ENCODE data around the gene KLK14. TPM values are rescaled to one million over a fixed set of nuclear protein-coding genes. Genes with fewer than 3 reads are reported as not detected.
A peak's percentile ranks its signal among the peaks of the same experiment; 100 is the strongest.

The KLK14 gene
- total RNA-seq, 1 experiment from 2014 or later: not detected

- no peak for DNase-seq
- no peak overlapping the region for H3K4me3 ChIP-seq
These were observed 12.1 kb upstream of the KLK14 start for GRCh38 chr19:51094696-51095279.

DNA sequence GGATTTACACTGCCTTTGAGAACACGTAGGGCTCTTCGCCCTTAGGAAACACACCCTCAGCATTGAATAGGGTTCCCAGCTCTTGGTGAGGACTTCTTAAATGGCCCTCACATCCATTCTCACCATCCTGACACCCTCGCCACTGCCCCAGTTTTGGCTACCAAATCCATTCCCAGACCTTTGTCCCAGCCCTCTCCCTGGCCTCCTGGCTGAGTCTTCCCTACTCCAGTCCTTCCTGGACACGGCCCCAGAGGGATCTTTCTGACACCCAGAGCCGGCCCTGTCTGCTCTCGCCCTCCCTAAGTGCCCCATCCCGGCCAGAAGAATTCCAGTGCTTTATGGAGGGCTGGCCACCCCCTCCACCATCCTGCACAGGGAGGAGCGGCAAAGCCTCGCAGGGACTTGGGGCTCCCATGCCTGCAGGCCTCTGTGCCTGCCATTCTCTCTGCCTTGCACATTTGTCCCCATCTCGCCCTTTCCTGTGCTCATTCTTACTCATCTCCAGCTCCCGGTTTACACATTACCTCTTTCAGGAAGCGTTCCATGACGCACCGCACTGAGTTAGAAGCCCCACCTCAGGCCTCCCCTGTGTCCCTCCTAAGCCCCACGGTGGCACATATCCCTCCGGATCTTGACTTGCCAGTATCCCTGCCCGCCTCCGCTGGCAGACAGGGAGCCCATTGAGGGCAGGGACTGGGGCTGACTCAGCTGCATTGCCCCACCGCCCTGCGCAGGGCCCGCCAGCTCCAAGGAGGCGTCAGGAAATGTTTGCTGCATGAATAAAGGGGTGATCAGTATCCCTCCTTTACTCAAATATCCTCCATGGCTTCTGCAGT is 11.0 kb upstream of the KLK14 start:
- DNase-seq: no peak
- Histone ChIP-seq H3K4me3 (no peak overlapping the region), H3K27me3 (no peaks in the 10 kb centered on the region), H3K36me3 (peaks cover 9% of the 10 kb centered on the region), H3K9me3 (no peaks in the 10 kb centered on the region)

More at GRCh38 chr19:51094696-51095279, 12.1 kb upstream of the KLK14 start:
- Histone ChIP-seq H3K27me3 (no peaks in the 10 kb centered on the region), H3K36me3 (peaks cover 14% of the 10 kb centered on the region), H3K9me3 (no peaks in the 10 kb centered on the region)

DNA sequence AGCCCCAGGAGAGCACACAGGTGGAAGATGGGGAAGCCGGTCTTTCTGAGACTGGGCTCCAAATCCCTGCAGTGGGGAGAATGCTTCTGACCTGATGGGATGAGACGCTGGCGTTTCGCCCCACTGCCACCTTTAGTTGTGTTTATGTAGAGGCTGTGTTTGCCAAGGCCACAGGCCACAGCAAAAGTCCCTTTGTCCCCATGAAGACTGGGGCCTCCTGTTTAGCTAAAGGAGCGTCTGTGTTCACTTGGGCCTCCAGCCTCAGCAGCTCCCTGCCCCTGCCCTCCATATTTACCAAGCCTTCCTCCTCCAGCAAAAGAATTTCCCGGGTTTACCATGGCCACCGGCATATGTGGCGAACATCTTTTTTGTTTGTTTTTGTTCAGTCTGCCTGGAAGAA is 10.4 kb upstream of the KLK14 start:
- peaks cover 9% of the 10 kb centered on the region for H3K36me3 ChIP-seq
- H3K27me3 ChIP-seq: no peaks in the 10 kb centered on the region
- DNase-seq: no peak
- no peak overlapping the region for H3K4me3 ChIP-seq
- H3K9me3 ChIP-seq: no peaks in the 10 kb centered on the region

DNA sequence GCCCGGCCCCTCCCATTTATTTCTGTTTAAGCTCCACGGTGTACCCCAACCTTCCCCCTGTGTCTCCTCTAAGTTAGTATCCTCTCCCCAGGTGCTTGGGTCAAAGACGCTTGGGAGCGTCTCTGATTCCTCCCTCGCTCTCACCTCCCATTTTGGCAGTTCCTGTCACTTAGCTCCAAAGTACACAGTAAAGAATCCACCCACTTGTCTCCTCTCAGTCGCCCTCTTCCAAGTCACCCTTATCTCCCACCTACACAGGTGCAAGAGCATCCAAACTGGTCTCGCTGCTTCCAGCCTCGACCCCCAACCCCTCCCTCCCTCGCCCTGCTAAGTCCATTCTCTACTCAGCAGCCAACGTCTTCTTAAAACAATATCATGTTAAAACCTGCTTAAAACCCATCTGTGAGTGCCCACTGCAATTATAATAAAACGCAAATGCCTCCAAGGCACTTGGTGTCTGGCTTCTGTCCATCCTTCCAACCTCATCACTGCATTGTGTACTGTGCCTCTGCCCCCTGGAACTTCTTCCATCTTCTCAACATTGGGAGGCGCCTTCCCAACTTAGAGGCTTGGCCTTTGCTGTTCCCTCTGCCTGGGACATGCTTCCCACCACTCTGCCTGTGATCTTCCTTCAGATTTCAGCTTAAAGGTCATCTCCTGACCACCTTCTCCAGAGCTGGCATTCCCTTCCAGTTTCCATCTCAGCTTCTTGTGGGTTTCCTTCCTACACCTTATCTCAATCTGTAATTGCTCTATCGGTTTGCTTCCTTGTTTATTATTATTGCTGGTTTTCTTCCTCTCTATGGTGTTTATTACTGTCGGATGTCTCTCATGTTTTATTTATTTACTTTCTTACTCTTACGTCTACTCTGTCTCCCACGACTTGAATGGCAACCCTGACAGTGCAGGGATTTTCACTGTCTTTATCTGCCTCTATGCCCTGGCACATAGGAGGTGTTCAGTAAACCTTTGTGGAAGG is 9.5 kb upstream of the KLK14 start:
- Histone ChIP-seq H3K9me3 (no peaks in the 10 kb centered on the region), H3K4me3 (no peak overlapping the region), H3K36me3 (peaks cover 6% of the 10 kb centered on the region), H3K27me3 (no peaks in the 10 kb centered on the region)
- no peak for DNase-seq

DNA sequence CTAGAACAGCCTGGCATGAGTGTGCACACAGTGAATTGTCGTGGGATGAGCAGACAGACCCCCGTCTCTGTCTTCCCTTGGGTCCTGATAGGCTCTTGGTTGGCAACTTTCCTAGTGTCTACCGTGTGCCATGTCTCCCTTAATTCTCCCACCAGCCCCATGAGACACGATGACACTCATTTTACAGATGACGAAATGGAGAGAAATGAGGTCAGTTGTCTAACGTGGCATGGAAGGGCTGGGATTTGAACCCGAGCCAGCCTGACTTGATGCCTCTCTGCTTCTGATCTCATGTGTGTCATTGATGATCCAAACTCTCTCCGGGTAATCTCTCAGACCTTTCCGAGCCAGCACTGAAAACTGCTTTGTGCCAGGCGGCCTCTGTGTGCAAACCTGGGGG is 8.4 kb upstream of the KLK14 start:
- Histone ChIP-seq H3K9me3 (no peaks in the 10 kb centered on the region), H3K27me3 (no peaks in the 10 kb centered on the region), H3K4me3 (no peak overlapping the region), H3K36me3 (peaks cover 6% of the 10 kb centered on the region)
- DNase-seq: no peak

GRCh38 chr19:51090471-51090870 is 7.8 kb upstream of the KLK14 start:
- DNase-seq: no peak
- 0 out of 2 replicates have a peak, but pooled peaks cover 2% of the 10 kb centered on the region for H3K36me3 ChIP-seq
- H3K27me3 ChIP-seq: no peaks in the 10 kb centered on the region
- H3K4me3 ChIP-seq: no peak overlapping the region
- no peaks in the 10 kb centered on the region for H3K9me3 ChIP-seq

DNA sequence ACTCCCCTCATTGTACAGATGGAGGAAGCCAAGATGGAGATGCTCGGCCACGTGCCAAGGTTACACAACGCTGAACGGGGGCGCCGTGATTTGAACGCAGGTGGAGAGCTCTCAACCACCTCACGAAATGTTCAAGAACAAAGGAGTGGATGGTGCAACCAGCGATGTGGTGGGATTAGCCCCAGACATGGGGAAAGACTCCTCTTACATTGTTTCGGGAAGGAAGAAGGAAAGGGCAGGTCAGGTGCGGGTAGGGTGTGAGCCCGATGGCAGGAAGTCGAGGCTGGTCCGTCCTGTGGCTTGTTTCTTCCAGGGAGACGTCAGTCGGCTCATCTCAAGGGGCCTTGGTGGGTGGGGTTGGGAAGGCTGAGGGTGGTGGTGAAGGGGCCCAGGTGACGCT is 7.1 kb upstream of the KLK14 start:
- Histone ChIP-seq H3K27me3 (no peaks in the 10 kb centered on the region), H3K9me3 (no peaks in the 10 kb centered on the region), H3K4me3 (no peak overlapping the region), H3K36me3 (no peaks in the 10 kb centered on the region)
- no peak for DNase-seq

DNA sequence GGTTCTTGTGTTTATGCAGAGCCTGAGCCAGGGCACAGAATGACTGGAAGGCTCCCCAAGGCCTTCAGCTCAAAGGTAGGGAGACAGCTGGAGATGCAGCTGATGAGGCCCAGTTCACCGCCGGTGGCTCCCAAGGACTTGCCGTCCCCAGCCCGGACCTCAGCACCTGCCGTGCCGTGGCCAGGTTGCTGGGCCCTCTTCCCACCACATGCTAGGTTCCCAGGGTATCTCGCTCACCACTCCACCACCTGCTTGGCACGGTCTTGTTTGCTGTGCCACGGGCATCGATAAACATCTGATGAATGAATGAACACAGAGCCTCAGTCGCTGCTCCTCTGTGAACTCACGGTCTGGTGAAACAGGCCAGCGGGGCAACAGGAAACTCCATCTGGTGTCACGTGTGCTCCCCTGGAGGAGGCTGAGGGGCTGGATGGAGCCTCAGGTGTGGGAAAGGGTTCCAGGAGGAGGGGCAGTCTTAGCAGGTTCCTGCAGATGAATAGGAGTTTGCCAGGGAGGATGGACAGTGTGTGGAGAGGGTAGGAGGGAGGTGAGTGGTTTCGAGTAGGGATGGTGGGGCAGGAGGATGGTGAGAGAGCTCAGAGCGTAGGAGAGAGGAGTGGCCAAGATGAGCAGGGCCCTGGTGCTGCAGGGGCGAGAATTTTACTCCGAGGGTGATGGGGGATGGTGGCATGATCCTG is 3.6 kb upstream of the KLK14 start:
- H3K4me3 ChIP-seq: no peak overlapping the region
- H3K9me3 ChIP-seq: no peaks in the 10 kb centered on the region
- no peaks in the 10 kb centered on the region for H3K36me3 ChIP-seq
- no peak for DNase-seq
- H3K27me3 ChIP-seq: no peaks in the 10 kb centered on the region

DNA sequence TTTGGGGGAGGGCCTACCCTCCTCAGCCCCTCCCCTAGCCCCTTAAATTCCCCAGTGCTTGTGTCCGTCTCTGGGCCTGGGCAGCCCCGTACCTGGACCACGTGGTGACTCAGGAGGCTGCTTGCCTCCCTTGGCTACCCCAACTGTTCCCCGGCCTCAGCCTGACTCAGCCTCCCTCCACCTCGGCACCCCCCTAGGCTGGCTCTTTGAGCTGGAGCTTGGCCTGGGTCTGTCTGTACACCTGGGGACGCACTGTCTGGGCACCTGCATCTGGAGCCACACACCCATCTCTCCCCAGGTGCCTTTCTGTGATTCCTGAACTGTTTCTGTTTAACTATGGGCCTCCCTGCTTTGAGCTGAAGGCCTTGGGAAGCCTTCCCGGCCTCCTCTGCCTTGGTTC is 1.8 kb upstream of the KLK14 start:
- Histone ChIP-seq H3K4me3 (no peak overlapping the region), H3K9me3 (no peaks in the 10 kb centered on the region), H3K27me3 (no peaks in the 10 kb centered on the region), H3K36me3 (no peaks in the 10 kb centered on the region)
- DNase-seq: no peak

- Histone ChIP-seq H3K4me3 (no peak overlapping the region), H3K9me3 (no peaks in the 10 kb centered on the region), H3K36me3 (no peaks in the 10 kb centered on the region), H3K27me3 (no peaks in the 10 kb centered on the region)
- DNase-seq: no peak
These were observed 1.1 kb upstream of the KLK14 start for GRCh38 chr19:51083783-51084182.

DNA sequence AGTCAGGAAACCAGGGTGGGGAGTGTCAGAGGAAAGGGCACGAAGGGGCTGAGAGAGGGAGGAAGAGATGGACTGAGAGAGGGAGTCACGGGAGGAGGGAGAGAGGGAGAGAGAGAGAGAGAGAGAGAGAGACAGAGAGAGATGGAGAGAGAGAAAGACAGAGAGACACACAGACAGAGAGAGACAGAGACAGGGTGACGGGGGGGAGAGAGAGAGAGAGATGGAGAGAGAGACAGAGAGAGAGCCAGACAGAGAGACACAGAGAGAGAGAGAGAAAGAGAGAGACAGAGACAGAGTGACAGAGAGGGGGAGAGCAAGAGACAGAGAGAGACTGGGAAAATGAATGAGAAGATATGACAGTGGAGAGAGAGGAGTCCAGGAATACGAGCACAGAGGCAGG is 494 bp upstream of the KLK14 start:
- no peak for DNase-seq
- no peak overlapping the region for H3K4me3 ChIP-seq
- no peaks in the 10 kb centered on the region for H3K36me3 ChIP-seq
- H3K27me3 ChIP-seq: no peaks in the 10 kb centered on the region
- H3K9me3 ChIP-seq: no peaks in the 10 kb centered on the region

DNA sequence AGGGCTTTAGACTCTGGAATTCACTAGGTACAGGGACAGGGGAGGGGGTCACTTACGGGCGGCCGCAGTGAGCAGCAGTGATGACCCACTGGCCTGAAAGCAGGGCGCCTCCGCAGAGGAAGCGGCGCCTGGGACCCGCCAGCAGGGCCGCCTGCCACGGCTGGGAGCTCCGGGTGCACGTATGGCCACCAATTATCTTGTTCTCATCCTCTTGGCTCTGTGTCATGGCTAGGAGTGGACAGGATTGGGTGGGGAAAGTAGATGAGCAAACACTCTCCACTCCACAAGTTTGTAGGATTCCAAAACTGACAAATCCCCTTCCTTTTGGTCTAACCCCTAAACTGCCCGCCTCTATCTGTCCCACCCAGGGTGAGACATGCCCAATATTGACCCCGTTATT is 1.2 kb downstream of the KLK14 start:
- H3K4me3 ChIP-seq: no peak overlapping the region
- no peaks in the 10 kb centered on the region for H3K9me3 ChIP-seq
- no peaks in the 10 kb centered on the region for H3K36me3 ChIP-seq
- H3K27me3 ChIP-seq: no peaks in the 10 kb centered on the region
- DNase-seq: no peak

GRCh38 chr19:51079481-51080110 is 3.1 kb downstream of the KLK14 start:
- Histone ChIP-seq H3K36me3 (no peaks in the 10 kb centered on the region), H3K9me3 (peaks cover 2% of the 10 kb centered on the region; the same call in 1 of the 2 replicates), H3K27me3 (no peaks in the 10 kb centered on the region), H3K4me3 (no peak overlapping the region)
- peak; percentile 39 for DNase-seq

DNA sequence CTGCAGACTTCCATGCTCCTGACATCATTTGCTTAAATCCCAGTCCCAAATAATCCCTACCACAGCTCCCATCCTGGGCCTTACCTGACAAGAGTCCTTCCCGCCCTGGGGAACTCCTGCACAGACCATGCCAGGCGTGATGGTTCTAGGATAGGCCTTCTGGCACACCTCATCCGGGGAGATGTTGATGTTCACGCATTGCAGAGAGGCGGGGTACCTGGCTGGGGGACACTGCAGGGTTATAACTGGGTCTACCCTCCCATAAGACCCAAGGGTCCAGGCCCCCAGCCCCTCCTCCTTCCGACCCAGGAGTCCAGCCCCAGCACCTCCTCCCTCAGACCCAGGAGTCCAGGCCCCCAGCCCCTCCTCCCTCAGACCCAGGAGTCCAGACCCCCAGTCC is 4.0 kb downstream of the KLK14 start:
- DNase-seq: no peak
- H3K27me3 ChIP-seq: no peaks in the 10 kb centered on the region
- H3K9me3 ChIP-seq: peaks cover 6% of the 10 kb centered on the region
- no peaks in the 10 kb centered on the region for H3K36me3 ChIP-seq
- no peak overlapping the region for H3K4me3 ChIP-seq

- Histone ChIP-seq H3K36me3 (no peaks in the 10 kb centered on the region), H3K27me3 (no peaks in the 10 kb centered on the region), H3K9me3 (peaks cover 12% of the 10 kb centered on the region), H3K4me3 (no peak overlapping the region)
- DNase-seq: no peak
These were observed 4.6 kb downstream of the KLK14 start for GRCh38 chr19:51078104-51078503.

DNA sequence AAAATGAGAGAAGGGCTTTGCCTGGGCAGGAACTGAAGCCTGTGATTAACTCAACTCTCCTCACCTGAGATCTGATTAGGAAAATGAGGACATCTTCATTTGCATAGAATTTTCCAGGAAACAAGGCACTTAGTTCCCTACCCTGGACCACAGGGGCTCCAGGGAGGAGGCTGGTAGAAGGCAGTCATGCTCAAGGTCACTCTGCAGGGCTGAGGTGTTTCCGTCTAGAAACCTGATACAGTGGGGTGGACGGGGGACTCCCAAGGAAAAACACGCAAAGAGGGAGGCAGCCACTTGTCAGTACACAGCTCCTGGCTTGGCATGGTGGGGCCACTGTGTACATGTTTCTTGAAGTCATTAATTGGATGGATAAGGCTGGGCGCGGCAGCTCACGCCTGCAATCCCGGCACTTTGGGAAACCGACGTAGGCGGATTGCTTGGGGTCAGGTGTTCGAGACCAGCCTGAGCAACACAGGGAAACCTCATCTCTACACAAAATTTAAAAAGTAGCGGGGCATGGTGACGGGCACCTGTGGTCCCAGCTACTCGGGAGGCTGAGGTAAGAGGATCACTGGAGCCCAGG is 6.0 kb downstream of the KLK14 start:
- H3K36me3 ChIP-seq: no peaks in the 10 kb centered on the region
- H3K9me3 ChIP-seq: peaks cover 15% of the 10 kb centered on the region
- no peak for DNase-seq
- H3K27me3 ChIP-seq: no peaks in the 10 kb centered on the region
- H3K4me3 ChIP-seq: no peak overlapping the region

Measured in MG63 (cell line).